IMR-90 (cell line): ENCODE results near the gene PSMB3. TPM values are rescaled to one million over a fixed set of nuclear protein-coding genes. Genes with fewer than 3 reads are reported as not detected.

Experiments used
- ATAC-seq: fragments of 200-7000 bp; cut with Tn5 transposase; 2 replicates; pipeline ENCODE4 v1.9.1; 2020; ENCODE audit warnings: low read depth, mild to moderate bottlenecking, moderate library complexity
- BruUV-seq: library from RNA; stranded (reverse); fragments of 400-500 nt; replicated peaks from 2 replicates; lab custom pipeline; 2021; lab: Mats Ljungman, UMichigan
- CTCF ChIA-PET: fragments of 300-600 bp; formaldehyde crosslinking; extraction: SDS; loops from one replicate; lab custom pipeline; 2021; ENCODE audit warnings: antibody characterized with exemption; lab: Yijun Ruan, JAX
- POLR2A ChIA-PET: fragments of 300-600 bp; sonication (Branson Sonifier 250); formaldehyde crosslinking; loops from one replicate; lab custom pipeline; 2022; ENCODE audit warnings: antibody characterized with exemption; ENCODE audit not compliant: unreplicated experiment; lab: Charles Lee
- DNase-seq: peaks from one replicate; pipeline ENCODE4 v3.0.0; 2013
- H2AFZ ChIP-seq: replicated peaks from 2 replicates; pipeline ENCODE3; 2013; ENCODE audit warnings: low read length, mild to moderate bottlenecking; ENCODE audit not compliant: poor library complexity
- H2AK5ac ChIP-seq: 2 replicates; pipeline ENCODE4 v1.6.1; 2013; ENCODE audit warnings: low read depth, low read length, inconsistent platforms
- H2AK9ac ChIP-seq: replicated peaks from 2 replicates; pipeline ENCODE3; 2013; ENCODE audit warnings: mild to moderate bottlenecking, low read depth, low read length, moderate library complexity; ENCODE audit not compliant: poor library complexity
- H2BK120ac ChIP-seq: 2 replicates; pipeline ENCODE4 v1.6.1; 2013; ENCODE audit warnings: low read depth, low read length, inconsistent platforms
- H2BK15ac ChIP-seq: 3 replicates; pipeline ENCODE4 v1.6.1; 2013; ENCODE audit warnings: low read depth, low read length, inconsistent platforms
- H2BK20ac ChIP-seq: 2 replicates; pipeline ENCODE4 v1.6.1; 2013; ENCODE audit warnings: low read depth, mild to moderate bottlenecking, inconsistent platforms, low read length, moderate library complexity
- H2BK5ac ChIP-seq: 2 replicates; pipeline ENCODE4 v1.6.1; 2013; ENCODE audit warnings: mild to moderate bottlenecking, low read depth, low read length, inconsistent platforms; ENCODE audit not compliant: poor library complexity, severe bottlenecking
- H3K14ac ChIP-seq: replicated peaks from 2 replicates; pipeline ENCODE4 v1.6.1; 2013; ENCODE audit warnings: low read depth, low read length, inconsistent platforms
- H3K18ac ChIP-seq: 2 replicates; pipeline ENCODE4 v1.6.1; 2013; ENCODE audit warnings: low read depth, low read length, control low read depth
- H3K23ac ChIP-seq: 2 replicates; pipeline ENCODE4 v1.6.1; 2013; ENCODE audit warnings: low read depth, low read length, inconsistent platforms
- H3K27ac ChIP-seq: 2 replicates; pipeline ENCODE4 v1.5.1; 2013; ENCODE audit warnings: mild to moderate bottlenecking, control low read depth, low read length; ENCODE audit not compliant: insufficient read depth
- H3K27me3 ChIP-seq: 2 replicates; pipeline ENCODE4 v1.6.1; 2013; ENCODE audit warnings: low read length; ENCODE audit not compliant: control insufficient read depth, insufficient read depth
- H3K36me3 ChIP-seq: 2 replicates; pipeline ENCODE4 v1.6.1; 2013; ENCODE audit warnings: low read length, mixed read lengths; ENCODE audit not compliant: control insufficient read depth, insufficient read depth
- H3K4ac ChIP-seq: 2 replicates; pipeline ENCODE4 v1.6.1; 2013; ENCODE audit warnings: low read depth, low read length, inconsistent platforms
- H3K4me1 ChIP-seq: 2 replicates; pipeline ENCODE4 v1.6.1; 2013; ENCODE audit warnings: low read length, mixed read lengths; ENCODE audit not compliant: control insufficient read depth, insufficient read depth
- H3K4me2 ChIP-seq: 2 replicates; pipeline ENCODE4 v1.6.1; 2013; ENCODE audit warnings: low read depth, mild to moderate bottlenecking, control low read depth, low read length, moderate library complexity
- H3K4me3 ChIP-seq: 2 replicates; pipeline ENCODE4 v1.5.1; 2013; ENCODE audit warnings: low read depth, mild to moderate bottlenecking, control low read depth, low read length, moderate library complexity; ENCODE audit not compliant: insufficient read depth
- H3K56ac ChIP-seq: 2 replicates; pipeline ENCODE4 v1.6.1; 2013; ENCODE audit warnings: low read length, inconsistent platforms; ENCODE audit not compliant: insufficient read depth; ENCODE audit errors: extremely low read depth
- H3K79me1 ChIP-seq, 2 experiments: 2 replicates each; pipeline ENCODE4 v1.6.1; 2013; ENCODE audit warnings: low read length in 2 of 2, inconsistent platforms in 1 of 2, low read depth in 1 of 2
- H3K9ac ChIP-seq: 2 replicates; pipeline ENCODE4 v1.6.1; 2013; ENCODE audit warnings: low read depth, low read length, control low read depth
- H3K9me1 ChIP-seq: 2 replicates; pipeline ENCODE4 v1.6.1; 2013; ENCODE audit warnings: low read length, inconsistent platforms; ENCODE audit not compliant: insufficient read depth
- H3K9me3 ChIP-seq: 2 replicates; pipeline ENCODE4 v1.6.1; 2013; ENCODE audit warnings: low read length; ENCODE audit not compliant: control insufficient read depth, insufficient read depth
- H4K20me1 ChIP-seq: 2 replicates; pipeline ENCODE4 v1.6.1; 2013; ENCODE audit warnings: low read length, inconsistent platforms; ENCODE audit not compliant: insufficient read depth
- H4K5ac ChIP-seq: 2 replicates; pipeline ENCODE4 v1.6.1; 2013; ENCODE audit warnings: mild to moderate bottlenecking, low read depth, low read length, control low read depth
- H4K8ac ChIP-seq, 2 experiments: 2 replicates each; pipeline ENCODE4 v1.6.1; 2013; ENCODE audit warnings: low read depth in 2 of 2, low read length in 2 of 2, control low read depth in 1 of 2, inconsistent platforms in 1 of 2
- H4K91ac ChIP-seq: 2 replicates; pipeline ENCODE4 v1.6.1; 2013; ENCODE audit warnings: low read depth, low read length, inconsistent platforms; ENCODE audit not compliant: insufficient read depth
- BHLHE40 ChIP-seq: fragments of 150-350 bp; IDR thresholded peaks from 2 replicates; pipeline ENCODE4 v1.6.1; 2016; ENCODE audit warnings: mild to moderate bottlenecking, low read depth, low read length
- CEBPB ChIP-seq: IDR thresholded peaks from 2 replicates; pipeline ENCODE4 v1.6.1; 2012; ENCODE audit warnings: low read depth, low read length, improper control_type of control experiment
- CHD1 ChIP-seq: IDR thresholded peaks from 2 replicates; pipeline ENCODE4 v1.6.1; 2012; ENCODE audit warnings: low read depth, low read length, improper control_type of control experiment
- ELK1 ChIP-seq: fragments of 150-350 bp; IDR thresholded peaks from 2 replicates; pipeline ENCODE4 v1.6.1; 2016; ENCODE audit warnings: low read depth, mild to moderate bottlenecking, low read length, moderate library complexity, borderline replicate concordance
- MAFK ChIP-seq: IDR thresholded peaks from 2 replicates; pipeline ENCODE4 v1.6.1; 2012; ENCODE audit warnings: low read depth, low read length, improper control_type of control experiment
- MAZ ChIP-seq: IDR thresholded peaks from 2 replicates; pipeline ENCODE4 v1.6.1; 2012; ENCODE audit warnings: low read depth, mild to moderate bottlenecking, low read length, improper control_type of control experiment, moderate library complexity, borderline replicate concordance
- MXI1 ChIP-seq: IDR thresholded peaks from 2 replicates; pipeline ENCODE4 v1.6.1; 2012; ENCODE audit warnings: low read depth, mild to moderate bottlenecking, low read length, moderate library complexity, borderline replicate concordance
- NFE2L2 ChIP-seq: fragments of 150-350 bp; IDR thresholded peaks from 2 replicates; pipeline ENCODE4 v1.6.1; 2016; ENCODE audit warnings: low read depth, mild to moderate bottlenecking, low read length
- POLR2A ChIP-seq: IDR thresholded peaks from 2 replicates; pipeline ENCODE4 v1.6.1; 2012; ENCODE audit warnings: mild to moderate bottlenecking, low read depth, low read length
- RAD21 ChIP-seq: IDR thresholded peaks from 2 replicates; pipeline ENCODE4 v1.6.1; 2012; ENCODE audit warnings: low read length, improper control_type of control experiment
- RCOR1 ChIP-seq: IDR thresholded peaks from 2 replicates; pipeline ENCODE4 v1.6.1; 2012; ENCODE audit warnings: mild to moderate bottlenecking, low read length, improper control_type of control experiment; ENCODE audit not compliant: insufficient replicate concordance
- RFX5 ChIP-seq: IDR thresholded peaks from 2 replicates; pipeline ENCODE4 v1.8.0; 2012; ENCODE audit warnings: low read depth, mild to moderate bottlenecking, low read length, moderate library complexity
- WGBS, 2 experiments: methylation state at CpG; one replicate each; pipeline versions ENCODE4 v1.1.5 to v1.1.7; 2013; ENCODE audit warnings: missing lambda C conversion rate in 2 of 2; ENCODE audit not compliant: insufficient read length in 1 of 2; ENCODE audit errors: extremely low coverage in 2 of 2; 5-methylcytosine and 5-hydroxymethylcytosine counted together
- dilution Hi-C: fragments of 300-500 bp; cut with HindIII; formaldehyde crosslinking; loops from one replicate; pipeline ENCODE4 v1.14.3; 2018; ENCODE audit warnings: low sequenced_read_pairs; ENCODE audit not compliant: unreplicated experiment
- in situ Hi-C: fragments of 300-500 bp; cut with MboI; formaldehyde crosslinking; loops from 3 replicates; pipeline ENCODE4 v1.14.3; 2019; ENCODE audit warnings: low sequenced_read_pairs, inconsistent platforms, mixed read lengths
- intact Hi-C: fragments of 100-400 bp; cut with micrococcal nuclease; formaldehyde crosslinking; loops from 2 replicates; pipeline ENCODE4 v1.10.0; 2022
- polyA plus RNA-seq, 3 experiments: library from polyadenylated mRNA; depleted of rRNA; stranded (reverse); fragments of >200 nt; gene quantifications; 2 replicates each; pipeline ENCODE4 v1.2.3, GENCODE V29; 2012; ENCODE audit warnings: low replicate concordance in 1 of 3
- total RNA-seq: library from RNA; depleted of rRNA; stranded (reverse); fragments of >200 nt; gene quantifications from 2 replicates; pipeline ENCODE4 v1.2.3, GENCODE V29; 2012
- TF ChIP-seq, protein P1 (sequence below): conservative IDR thresholded peaks from 2 replicates; pipeline ENCODE4 v1.5.1; 2012; ENCODE audit warnings: mild to moderate bottlenecking, low read depth, low read length, improper control_type of control experiment
- TF ChIP-seq, protein P2 (sequence below): fragments of 150-350 bp; IDR thresholded peaks from 2 replicates; pipeline ENCODE4 v1.6.1; 2017; ENCODE audit warnings: mild to moderate bottlenecking, antibody characterized with exemption, low read length, low read depth

PSMB3 gene
- total and polyA plus RNA-seq, 2 of the 4 experiments (the other 2 are of a cell fraction): 480 to 828 TPM

DNA sequence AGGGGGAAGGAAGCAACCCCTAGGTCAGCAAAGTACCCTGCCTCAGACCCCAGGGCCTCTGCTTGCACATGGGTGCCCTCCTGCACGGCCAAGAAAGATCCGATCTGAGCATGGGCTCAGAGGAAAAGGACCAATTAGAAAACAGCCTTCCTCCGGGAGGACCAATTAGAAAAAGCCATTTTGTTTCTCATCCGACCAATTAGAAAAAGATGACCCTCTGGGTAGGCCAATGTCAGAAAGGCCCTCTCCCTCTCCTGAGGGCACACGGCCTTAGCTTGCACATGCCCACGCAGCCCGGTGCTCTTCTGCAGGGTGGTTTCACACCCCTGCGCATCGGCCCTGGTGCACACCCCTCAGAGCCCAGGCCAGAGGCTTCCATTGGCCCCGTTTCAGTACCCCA, 27.5 kb upstream of the PSMB3 start:
- Histone ChIP-seq H2AK9ac (no peak overlapping the region), H3K27ac (no peak overlapping the region), H3K14ac (no peak overlapping the region), H2BK20ac (no peak overlapping the region), H4K91ac (no peak overlapping the region), H3K9me3 (no peaks in the 10 kb centered on the region), H2BK15ac (no peak overlapping the region), H3K79me1 (peaks cover 4 to 8% of the 10 kb centered on the region in 2 experiments; a peak in 1 of 4 replicates), H4K5ac (no peak overlapping the region), H3K4ac (no peak overlapping the region), H3K23ac (no peak overlapping the region), H3K9me1 (0 out of 2 replicates have a peak, but pooled peaks cover 11% of the 10 kb centered on the region), H3K27me3 (no peaks in the 10 kb centered on the region), H4K20me1 (no peaks in the 10 kb centered on the region), H2BK5ac (no peak overlapping the region), H3K4me2 (no peak overlapping the region), H3K56ac (no peak overlapping the region), H3K36me3 (peaks cover 28% of the 10 kb centered on the region), H4K8ac (no peak overlapping the region), H3K18ac (no peak overlapping the region), H2AFZ (peak overlapping the region; percentile 32), H3K4me1 (peaks cover 2% of the 10 kb centered on the region), H3K9ac (no peak overlapping the region), H3K4me3 (no peak overlapping the region), H2AK5ac (no peak overlapping the region), H2BK120ac (no peak overlapping the region)
- no TSS peak for BruUV-seq
- in situ Hi-C loops: no loop called here
- intact Hi-C loops: no loop called here
- WGBS, 2 experiments: 82% methylated on average over 9 of the region's 10 CpGs; no CpG with 5 or more reads in 1 of the 2 experiments
- dilution Hi-C loops: no loop called here
- DNase-seq (no peak), ATAC-seq (no peak)
- no peak for TF ChIP-seq RFX5
- no peak for TF ChIP-seq ELK1
- TF ChIP-seq, protein P1, sequence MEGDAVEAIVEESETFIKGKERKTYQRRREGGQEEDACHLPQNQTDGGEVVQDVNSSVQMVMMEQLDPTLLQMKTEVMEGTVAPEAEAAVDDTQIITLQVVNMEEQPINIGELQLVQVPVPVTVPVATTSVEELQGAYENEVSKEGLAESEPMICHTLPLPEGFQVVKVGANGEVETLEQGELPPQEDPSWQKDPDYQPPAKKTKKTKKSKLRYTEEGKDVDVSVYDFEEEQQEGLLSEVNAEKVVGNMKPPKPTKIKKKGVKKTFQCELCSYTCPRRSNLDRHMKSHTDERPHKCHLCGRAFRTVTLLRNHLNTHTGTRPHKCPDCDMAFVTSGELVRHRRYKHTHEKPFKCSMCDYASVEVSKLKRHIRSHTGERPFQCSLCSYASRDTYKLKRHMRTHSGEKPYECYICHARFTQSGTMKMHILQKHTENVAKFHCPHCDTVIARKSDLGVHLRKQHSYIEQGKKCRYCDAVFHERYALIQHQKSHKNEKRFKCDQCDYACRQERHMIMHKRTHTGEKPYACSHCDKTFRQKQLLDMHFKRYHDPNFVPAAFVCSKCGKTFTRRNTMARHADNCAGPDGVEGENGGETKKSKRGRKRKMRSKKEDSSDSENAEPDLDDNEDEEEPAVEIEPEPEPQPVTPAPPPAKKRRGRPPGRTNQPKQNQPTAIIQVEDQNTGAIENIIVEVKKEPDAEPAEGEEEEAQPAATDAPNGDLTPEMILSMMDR: no peak
- TF ChIP-seq CHD1: no peak
- TF ChIP-seq, protein P2, sequence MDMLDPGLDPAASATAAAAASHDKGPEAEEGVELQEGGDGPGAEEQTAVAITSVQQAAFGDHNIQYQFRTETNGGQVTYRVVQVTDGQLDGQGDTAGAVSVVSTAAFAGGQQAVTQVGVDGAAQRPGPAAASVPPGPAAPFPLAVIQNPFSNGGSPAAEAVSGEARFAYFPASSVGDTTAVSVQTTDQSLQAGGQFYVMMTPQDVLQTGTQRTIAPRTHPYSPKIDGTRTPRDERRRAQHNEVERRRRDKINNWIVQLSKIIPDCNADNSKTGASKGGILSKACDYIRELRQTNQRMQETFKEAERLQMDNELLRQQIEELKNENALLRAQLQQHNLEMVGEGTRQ: no peak
- TF ChIP-seq RAD21: no peak
- no peak for TF ChIP-seq RCOR1
- no peak for TF ChIP-seq CEBPB
- no peak for TF ChIP-seq MAZ
- TF ChIP-seq MAFK: no peak
- no peak for TF ChIP-seq MXI1
- TF ChIP-seq POLR2A: no peak
- no peak for TF ChIP-seq BHLHE40
- TF ChIP-seq NFE2L2: no peak
- ChIA-PET CTCF (no interaction called here), POLR2A (no interaction called here)
